ENCODE results near the gene KLHL5.

KLHL5 gene

GRCh38 chr4:39146211-39146610, 84.2 kb downstream of the KLHL5 start:
- H3K4me1 Mint-ChIP-seq, result no peaks in the 10 kb centered on the region
- H3K4me3 Mint-ChIP-seq, result no peak overlapping the region
- DNase-seq (ENCODE audit: low spot score in 2 of 2) (no peak), ATAC-seq (ENCODE audit: low read depth) (no peak)
- peaks cover 4% of the 10 kb centered on the region for H3K36me3 Mint-ChIP-seq
- no peaks in the 10 kb centered on the region for H3K27me3 Mint-ChIP-seq
- no peaks in the 10 kb centered on the region for H3K9me3 Mint-ChIP-seq
- no peak overlapping the region for H3K27ac Mint-ChIP-seq

GRCh38 chr4:39154009-39154408, 92.0 kb downstream of the KLHL5 start:
- Mint-ChIP-seq H3K4me3 (no peak overlapping the region), H3K36me3 (no peaks in the 10 kb centered on the region), H3K4me1 (no peaks in the 10 kb centered on the region), H3K27ac (no peak overlapping the region), H3K9me3 (no peaks in the 10 kb centered on the region), H3K27me3 (no peaks in the 10 kb centered on the region)
- DNase-seq (ENCODE audit: low spot score in 2 of 2) (no peak), ATAC-seq (ENCODE audit: low read depth) (no peak)

- peaks cover 3% of the 10 kb centered on the region for H3K36me3 Mint-ChIP-seq
- no peaks in the 10 kb centered on the region for H3K27me3 Mint-ChIP-seq
- H3K4me3 Mint-ChIP-seq, result no peak overlapping the region
- no peak overlapping the region for H3K27ac Mint-ChIP-seq
- H3K4me1 Mint-ChIP-seq, result no peaks in the 10 kb centered on the region
- ATAC-seq (ENCODE audit: low read depth), result no peak
- H3K9me3 Mint-ChIP-seq, result no peaks in the 10 kb centered on the region
- no peak for DNase-seq (ENCODE audit: low spot score in 2 of 2)
These were observed 95.5 kb downstream of the KLHL5 start for GRCh38 chr4:39157520-39157919.

DNA sequence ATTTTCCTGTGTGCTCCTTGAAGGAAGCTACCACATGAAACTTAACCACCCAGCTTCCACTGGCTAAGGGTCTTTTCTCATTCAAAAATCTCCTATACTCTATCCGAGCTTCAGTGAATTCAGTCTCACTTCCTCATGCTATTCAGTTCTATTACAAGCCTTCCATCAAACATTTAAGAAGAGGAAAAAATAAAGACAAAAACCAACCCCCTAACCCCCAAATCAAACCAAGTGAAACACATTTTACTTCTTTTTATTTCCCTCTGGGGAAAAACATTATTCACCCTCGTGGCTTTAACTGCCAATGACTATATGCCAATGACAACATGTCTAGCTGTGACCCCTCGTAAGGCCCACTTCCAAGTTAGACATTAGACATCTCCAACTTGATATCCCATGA, 104.1 kb downstream of the KLHL5 start:
- ATAC-seq (ENCODE audit: low read depth) (peak; percentile 89), DNase-seq (ENCODE audit: low spot score in 2 of 2) (peak in 1 of 2 donors; percentile 30)
- no peaks in the 10 kb centered on the region for H3K27me3 Mint-ChIP-seq
- H3K4me1 Mint-ChIP-seq, result peaks cover 29% of the 10 kb centered on the region
- peaks cover 4% of the 10 kb centered on the region for H3K9me3 Mint-ChIP-seq
- H3K27ac Mint-ChIP-seq, result peak overlapping the region; percentile 92
- peaks cover 4% of the 10 kb centered on the region for H3K36me3 Mint-ChIP-seq
- H3K4me3 Mint-ChIP-seq, result peak overlapping the region; percentile 44

GRCh38 chr4:39166669-39167068, 104.6 kb downstream of the KLHL5 start:
- H3K9me3 Mint-ChIP-seq, result peaks cover 4% of the 10 kb centered on the region
- peaks cover 4% of the 10 kb centered on the region for H3K36me3 Mint-ChIP-seq
- H3K4me3 Mint-ChIP-seq, result peak overlapping the region; percentile 44
- peaks cover 29% of the 10 kb centered on the region for H3K4me1 Mint-ChIP-seq
- peak in 1 of 2 donors; percentile 10 for DNase-seq (ENCODE audit: low spot score in 2 of 2)
- H3K27ac Mint-ChIP-seq, result peak overlapping the region; percentile 92
- ATAC-seq (ENCODE audit: low read depth), result peak; percentile 71
- H3K27me3 Mint-ChIP-seq, result no peaks in the 10 kb centered on the region

DNA sequence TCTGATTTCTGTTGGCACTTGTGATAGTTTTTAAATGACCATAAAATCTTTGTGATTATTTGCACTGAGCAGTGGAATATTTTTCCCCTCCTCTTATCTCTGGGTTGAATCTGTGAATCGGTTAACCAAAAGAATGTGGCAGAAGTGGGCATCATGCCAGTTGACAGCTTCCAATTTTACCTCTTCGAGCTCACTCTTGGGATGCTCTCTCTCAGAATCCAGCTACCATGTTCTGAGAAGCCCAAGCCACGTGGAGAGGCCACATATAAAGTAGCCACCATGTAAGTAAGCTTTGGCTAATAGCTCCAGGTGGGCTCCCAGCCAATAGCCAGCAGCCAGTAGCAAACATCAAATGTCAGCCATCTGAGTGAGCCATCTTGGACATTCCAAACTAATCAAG, 107.4 kb downstream of the KLHL5 start:
- H3K36me3 Mint-ChIP-seq, result peaks cover 4% of the 10 kb centered on the region
- peaks cover 27% of the 10 kb centered on the region for H3K4me1 Mint-ChIP-seq
- no peak for DNase-seq (ENCODE audit: low spot score in 2 of 2)
- H3K4me3 Mint-ChIP-seq, result no peak overlapping the region
- H3K27ac Mint-ChIP-seq, result no peak overlapping the region
- H3K9me3 Mint-ChIP-seq, result peaks cover 4% of the 10 kb centered on the region
- no peak for ATAC-seq (ENCODE audit: low read depth)
- no peaks in the 10 kb centered on the region for H3K27me3 Mint-ChIP-seq

DNA sequence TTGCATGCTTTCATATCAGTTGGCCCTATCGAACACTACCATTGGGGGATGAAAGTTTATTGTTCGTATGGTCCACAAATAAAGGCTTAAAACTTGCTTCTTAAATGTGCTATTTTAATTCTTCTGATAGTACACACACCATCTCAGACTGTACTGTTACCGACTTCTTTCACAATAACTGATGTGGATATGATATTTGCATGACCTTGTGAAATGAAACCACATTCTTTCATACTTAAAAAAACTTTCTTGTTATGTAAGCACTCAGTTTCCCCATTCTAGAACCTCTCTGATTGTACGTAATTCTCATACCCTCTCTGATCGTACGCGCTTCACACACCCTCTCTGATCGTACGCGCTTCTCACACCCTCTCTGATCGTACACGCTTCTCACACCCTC, 108.3 kb downstream of the KLHL5 start:
- peaks cover 4% of the 10 kb centered on the region for H3K36me3 Mint-ChIP-seq
- H3K27ac Mint-ChIP-seq, result no peak overlapping the region
- ATAC-seq (ENCODE audit: low read depth) (no peak), DNase-seq (ENCODE audit: low spot score in 2 of 2) (no peak)
- no peak overlapping the region for H3K4me3 Mint-ChIP-seq
- peaks cover 4% of the 10 kb centered on the region for H3K9me3 Mint-ChIP-seq
- H3K27me3 Mint-ChIP-seq, result no peaks in the 10 kb centered on the region
- H3K4me1 Mint-ChIP-seq, result peaks cover 25% of the 10 kb centered on the region
